H9 (cell line): ENCODE data around the gene PPOX. TPM values are rescaled to one million over a fixed set of nuclear protein-coding genes. Genes with fewer than 3 reads are reported as not detected.

Experiments used
- DNase-seq: peaks from one replicate; pipeline ENCODE4 v3.0.0-alpha.2; 2017
- H2AFZ ChIP-seq: one replicate; pipeline ENCODE4 v1.6.1; 2013; ENCODE audit warnings: mild to moderate bottlenecking, low read length, control low read depth, moderate library complexity
- H2AK5ac ChIP-seq: 2 replicates; pipeline ENCODE4 v1.6.1; 2013; ENCODE audit warnings: low read length, control low read depth, mixed read lengths; ENCODE audit not compliant: insufficient read length
- H2BK120ac ChIP-seq: one replicate; pipeline ENCODE4 v1.6.1; 2013; ENCODE audit warnings: low read depth, mild to moderate bottlenecking, low read length, control low read depth, inconsistent platforms; ENCODE audit not compliant: poor library complexity, severe bottlenecking
- H2BK12ac ChIP-seq: 2 replicates; pipeline ENCODE4 v1.6.1; 2013; ENCODE audit warnings: low read length, control low read depth, mixed read lengths, low read depth; ENCODE audit not compliant: insufficient read length
- H2BK15ac ChIP-seq: 2 replicates; pipeline ENCODE4 v1.6.1; 2013; ENCODE audit warnings: low read depth, low read length, control low read depth
- H2BK20ac ChIP-seq: one replicate; pipeline ENCODE4 v1.6.1; 2013; ENCODE audit warnings: low read depth, mild to moderate bottlenecking, low read length, control low read depth, inconsistent platforms; ENCODE audit not compliant: poor library complexity, severe bottlenecking
- H2BK5ac ChIP-seq: 2 replicates; pipeline ENCODE4 v1.6.1; 2013; ENCODE audit warnings: low read length, control low read depth, mixed read lengths; ENCODE audit not compliant: insufficient read length
- H3K14ac ChIP-seq: 2 replicates; pipeline ENCODE4 v1.6.1; 2013; ENCODE audit warnings: low read length, control low read depth; ENCODE audit not compliant: insufficient read depth
- H3K18ac ChIP-seq: 2 replicates; pipeline ENCODE4 v1.6.1; 2013; ENCODE audit warnings: low read depth, mild to moderate bottlenecking, mixed read lengths, low read length, control low read depth; ENCODE audit not compliant: insufficient read length
- H3K23ac ChIP-seq: 2 replicates; pipeline ENCODE4 v1.6.1; 2013; ENCODE audit warnings: low read length, control low read depth, mixed read lengths, low read depth; ENCODE audit not compliant: insufficient read length
- H3K23me2 ChIP-seq: 2 replicates; pipeline ENCODE4 v1.6.1; 2013; ENCODE audit warnings: low read depth, mild to moderate bottlenecking, mixed read lengths, low read length, control low read depth; ENCODE audit not compliant: insufficient read length, poor library complexity, severe bottlenecking
- H3K27ac ChIP-seq: 2 replicates; pipeline ENCODE4 v1.5.1; 2013; ENCODE audit warnings: low read length, control low read depth, mixed read lengths, low read depth; ENCODE audit not compliant: insufficient read length
- H3K27me3 ChIP-seq: 2 replicates; pipeline ENCODE4 v1.6.1; 2013; ENCODE audit warnings: low read length, control low read depth, inconsistent platforms; ENCODE audit not compliant: insufficient read depth
- H3K4ac ChIP-seq: 2 replicates; pipeline ENCODE4 v1.6.1; 2013; ENCODE audit warnings: low read depth, mild to moderate bottlenecking, control low read depth, inconsistent platforms, low read length, moderate library complexity
- H3K4me1 ChIP-seq: 2 replicates; pipeline ENCODE4 v1.6.1; 2013; ENCODE audit warnings: low read length, control low read depth, inconsistent platforms; ENCODE audit not compliant: insufficient read depth
- H3K4me2 ChIP-seq: 2 replicates; pipeline ENCODE4 v1.6.1; 2013; ENCODE audit warnings: low read length, control low read depth, mixed read lengths; ENCODE audit not compliant: insufficient read length, insufficient read depth
- H3K56ac ChIP-seq: 2 replicates; pipeline ENCODE4 v1.6.1; 2013; ENCODE audit warnings: low read depth, mild to moderate bottlenecking, mixed read lengths, low read length, control low read depth; ENCODE audit not compliant: insufficient read length
- H3K79me1 ChIP-seq: 2 replicates; pipeline ENCODE4 v1.6.1; 2013; ENCODE audit warnings: low read depth, mild to moderate bottlenecking, moderate library complexity, low read length, control low read depth, inconsistent platforms; ENCODE audit not compliant: insufficient read depth, poor library complexity, severe bottlenecking
- H3K79me2 ChIP-seq: 2 replicates; pipeline ENCODE4 v1.6.1; 2013; ENCODE audit warnings: low read length, control low read depth, inconsistent platforms; ENCODE audit not compliant: insufficient read depth
- H3K9ac ChIP-seq: 2 replicates; pipeline ENCODE4 v1.6.1; 2013; ENCODE audit warnings: low read length, control low read depth, mixed read lengths; ENCODE audit not compliant: insufficient read length; ENCODE audit errors: extremely low read depth
- H3K9me3 ChIP-seq: one replicate; pipeline ENCODE4 v1.6.1; 2013; ENCODE audit warnings: low read depth, low read length, inconsistent platforms; ENCODE audit not compliant: control insufficient read depth
- H3T11ph ChIP-seq: one replicate; pipeline ENCODE4 v1.6.1; 2013; ENCODE audit warnings: mild to moderate bottlenecking, low read length, control low read depth, inconsistent platforms
- H4K20me1 ChIP-seq: one replicate; pipeline ENCODE4 v1.6.1; 2013; ENCODE audit not compliant: control insufficient read depth, insufficient read length, insufficient read depth
- H4K5ac ChIP-seq: 2 replicates; pipeline ENCODE4 v1.6.1; 2013; ENCODE audit warnings: low read depth, mild to moderate bottlenecking, mixed read lengths, low read length, control low read depth; ENCODE audit not compliant: insufficient read length
- H4K8ac ChIP-seq: replicated peaks from 2 replicates; pipeline ENCODE4 v1.6.1; 2013; ENCODE audit warnings: low read length, control low read depth, mixed read lengths, low read depth; ENCODE audit not compliant: insufficient read length
- H4K91ac ChIP-seq: 2 replicates; pipeline ENCODE4 v1.6.1; 2013; ENCODE audit warnings: low read depth, mild to moderate bottlenecking, moderate library complexity, mixed read lengths, low read length, control low read depth; ENCODE audit not compliant: insufficient read length
- H3K27ac Mint-ChIP-seq, 3 experiments: 2 replicates in 2 of 3; 3 replicates in 1 of 3; pipeline ENCODE4 v1.8.0; 2020 to 2021; ENCODE audit warnings: mixed read lengths in 3 of 3, mild to moderate bottlenecking in 1 of 3, moderate library complexity in 1 of 3
- H3K27me3 Mint-ChIP-seq: 2 replicates; pipeline ENCODE4 v1.8.0; 2021; ENCODE audit warnings: low read depth, mild to moderate bottlenecking, moderate library complexity, mixed read lengths
- H3K36me3 Mint-ChIP-seq, 3 experiments: 2 replicates in 2 of 3; 3 replicates in 1 of 3; pipeline ENCODE4 v1.8.0; 2020 to 2021; ENCODE audit warnings: low read depth in 3 of 3, mixed read lengths in 3 of 3; ENCODE audit not compliant: insufficient read depth in 1 of 3
- H3K4me1 Mint-ChIP-seq, 2 experiments: 2 replicates each; pipeline ENCODE4 v1.8.0; 2020; ENCODE audit warnings: mixed read lengths in 2 of 2
- H3K4me3 Mint-ChIP-seq, 2 experiments: 2 replicates in 1 of 2; 3 replicates in 1 of 2; pipeline ENCODE4 v1.8.0; 2020 to 2021; ENCODE audit warnings: mild to moderate bottlenecking in 2 of 2, mixed read lengths in 2 of 2, moderate library complexity in 1 of 2
- H3K9me3 Mint-ChIP-seq, 2 experiments: 2 replicates in 1 of 2; 3 replicates in 1 of 2; pipeline ENCODE4 v1.8.0; 2020; ENCODE audit warnings: mild to moderate bottlenecking in 2 of 2, mixed read lengths in 2 of 2, moderate library complexity in 1 of 2
- WGBS: extraction: QIAGEN DNeasy Blood & Tissue Kit; methylation state at CpG from one replicate; pipeline ENCODE4 v1.1.7; 2013; ENCODE audit warnings: missing lambda C conversion rate, low lambda C conversion rate, mixed read lengths; ENCODE audit not compliant: insufficient read length; ENCODE audit errors: extremely low coverage; 5-methylcytosine and 5-hydroxymethylcytosine counted together
- total RNA-seq: library from RNA; stranded (reverse); gene quantifications from 2 replicates; pipeline ENCODE4 v1.2.1, GENCODE V29; 2021
- TF ChIP-seq, protein P1 (sequence below): fragments of 200-600 bp; sonication (generic); conservative IDR thresholded peaks from 3 replicates; pipeline ENCODE4 v1.8.0; 2021; ENCODE audit warnings: antibody characterized with exemption, mild to moderate bottlenecking

Gene PPOX
- total RNA-seq, 1 experiment from 2014 or later = 39.8 TPM

DNA sequence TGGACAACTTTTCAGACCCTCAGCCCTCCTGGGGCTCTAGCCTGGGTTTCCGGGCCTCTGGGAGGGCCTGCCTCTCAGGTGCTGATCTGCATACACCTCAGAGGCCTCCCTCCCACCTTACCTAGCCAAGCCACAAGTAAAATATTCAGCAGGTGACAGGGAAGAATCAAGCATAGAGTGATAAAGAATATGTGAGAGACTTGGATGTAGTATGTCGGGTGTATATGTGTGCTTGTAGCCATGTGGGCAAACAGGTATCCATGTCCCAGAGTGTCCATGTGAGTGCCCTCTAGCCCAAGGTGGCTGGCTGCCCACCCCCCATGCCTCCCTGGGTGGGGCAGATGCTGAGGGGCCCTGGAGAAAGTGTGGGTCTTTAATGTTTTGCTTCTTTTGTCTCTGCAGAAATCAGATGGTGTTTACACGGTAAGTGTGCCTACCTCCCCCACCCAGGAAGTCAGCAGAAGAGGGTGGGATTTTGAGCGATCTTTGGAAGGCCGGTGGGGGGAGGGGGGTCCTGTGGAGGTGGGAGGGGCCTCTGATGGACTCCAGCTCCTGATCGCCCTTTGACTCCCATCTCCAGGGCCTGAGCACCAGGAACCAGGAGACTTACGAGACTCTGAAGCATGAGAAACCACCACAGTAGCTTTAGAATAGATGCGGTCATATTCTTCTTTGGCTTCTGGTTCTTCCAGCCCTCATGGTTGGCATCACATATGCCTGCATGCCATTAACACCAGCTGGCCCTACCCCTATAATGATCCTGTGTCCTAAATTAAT lies 52.3 kb downstream of the PPOX start:
- H2BK20ac ChIP-seq = no peak overlapping the region
- Mint-ChIP-seq H3K4me1 (peaks cover 17 to 30% of the 10 kb centered on the region in 2 experiments), H3K36me3 (peaks cover 3 to 17% (median 15%) of the 10 kb centered on the region in 3 experiments; a peak in 6 of 7 replicates), H3K4me3 (no peak overlapping the region; a peak in 2 of 5 replicates), H3K27ac (peak overlapping the region in 1 of 3 experiments; percentile 64; a peak in 3 of 7 replicates), H3K9me3 (no peaks in the 10 kb centered on the region), H3K27me3 (no peaks in the 10 kb centered on the region)
- H3K79me1 ChIP-seq = no peaks in the 10 kb centered on the region
- DNase-seq = no peak
- H4K20me1 ChIP-seq = no peaks in the 10 kb centered on the region
- H2BK120ac ChIP-seq = no peak overlapping the region
- H3K23ac ChIP-seq = no peak overlapping the region
- H3K9ac ChIP-seq = no peak overlapping the region
- H3K79me2 ChIP-seq = no peaks in the 10 kb centered on the region
- no peak overlapping the region for H3K27ac ChIP-seq
- H3K4ac ChIP-seq = no peak overlapping the region
- WGBS = no CpG with 5 or more reads among the region's 8 CpGs
- H3K4me1 ChIP-seq = peaks cover 4% of the 10 kb centered on the region; the same call in 1 of the 2 replicates
- H2AFZ ChIP-seq = no peak overlapping the region
- no peaks in the 10 kb centered on the region for H3K23me2 ChIP-seq
- no peak overlapping the region for H2AK5ac ChIP-seq
- no peak overlapping the region for H2BK15ac ChIP-seq
- no peak overlapping the region for H3K18ac ChIP-seq
- no peak overlapping the region for H3T11ph ChIP-seq
- H4K5ac ChIP-seq = no peak overlapping the region
- no peak overlapping the region for H3K4me2 ChIP-seq
- H2BK12ac ChIP-seq = no peak overlapping the region
- H3K9me3 ChIP-seq = no peaks in the 10 kb centered on the region
- H3K14ac ChIP-seq = no peak overlapping the region
- H4K8ac ChIP-seq = no peak overlapping the region
- no peak overlapping the region for H4K91ac ChIP-seq
- TF ChIP-seq, protein P1, sequence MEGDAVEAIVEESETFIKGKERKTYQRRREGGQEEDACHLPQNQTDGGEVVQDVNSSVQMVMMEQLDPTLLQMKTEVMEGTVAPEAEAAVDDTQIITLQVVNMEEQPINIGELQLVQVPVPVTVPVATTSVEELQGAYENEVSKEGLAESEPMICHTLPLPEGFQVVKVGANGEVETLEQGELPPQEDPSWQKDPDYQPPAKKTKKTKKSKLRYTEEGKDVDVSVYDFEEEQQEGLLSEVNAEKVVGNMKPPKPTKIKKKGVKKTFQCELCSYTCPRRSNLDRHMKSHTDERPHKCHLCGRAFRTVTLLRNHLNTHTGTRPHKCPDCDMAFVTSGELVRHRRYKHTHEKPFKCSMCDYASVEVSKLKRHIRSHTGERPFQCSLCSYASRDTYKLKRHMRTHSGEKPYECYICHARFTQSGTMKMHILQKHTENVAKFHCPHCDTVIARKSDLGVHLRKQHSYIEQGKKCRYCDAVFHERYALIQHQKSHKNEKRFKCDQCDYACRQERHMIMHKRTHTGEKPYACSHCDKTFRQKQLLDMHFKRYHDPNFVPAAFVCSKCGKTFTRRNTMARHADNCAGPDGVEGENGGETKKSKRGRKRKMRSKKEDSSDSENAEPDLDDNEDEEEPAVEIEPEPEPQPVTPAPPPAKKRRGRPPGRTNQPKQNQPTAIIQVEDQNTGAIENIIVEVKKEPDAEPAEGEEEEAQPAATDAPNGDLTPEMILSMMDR = no peak
- H3K56ac ChIP-seq = no peak overlapping the region
- no peaks in the 10 kb centered on the region for H3K27me3 ChIP-seq
- no peak overlapping the region for H2BK5ac ChIP-seq
